OCI-LY3 (cell line): Measurements from ENCODE around the gene TDP1.

Source experiments
- H2AFZ ChIP-seq: fragments of 200-600, 300-600 bp; shearing (Covaris generic); 2 replicates; pipeline ENCODE4 v1.6.0; 2014; ENCODE audit warnings: antibody characterized with exemption, low read depth, low read length
- H3K27ac ChIP-seq: fragments of 200-600, 300-600 bp; sonication (generic); 2 replicates; pipeline ENCODE4 v1.5.1; 2014; ENCODE audit warnings: mild to moderate bottlenecking, low read length, moderate library complexity, mixed read lengths
- H3K27me3 ChIP-seq: fragments of 200-600, 300-600 bp; sonication (generic); 2 replicates; pipeline ENCODE4 v1.6.1; 2014; ENCODE audit warnings: low read depth, low read length, mixed read lengths
- H3K36me3 ChIP-seq: fragments of 200-600, 300-600 bp; sonication (generic); replicated peaks from 2 replicates; pipeline ENCODE3; 2014; ENCODE audit warnings: low read depth, low read length, mixed read lengths
- H3K4me1 ChIP-seq: fragments of 300-600, 200-600 bp; sonication (generic); 2 replicates; pipeline ENCODE4 v1.6.1; 2014; ENCODE audit warnings: low read length, mixed read lengths
- H3K4me2 ChIP-seq: fragments of 200-600, 300-600 bp; sonication (generic); 2 replicates; pipeline ENCODE4 v1.6.1; 2014; ENCODE audit warnings: low read length, mixed read lengths
- H3K4me3 ChIP-seq: fragments of 300-600, 200-600 bp; sonication (generic); 2 replicates; pipeline ENCODE4 v1.5.1; 2014; ENCODE audit warnings: antibody characterized with exemption, mild to moderate bottlenecking, low read length, moderate library complexity
- H3K79me2 ChIP-seq: fragments of 300-600, 200-600 bp; shearing (Covaris generic); 2 replicates; pipeline ENCODE4 v1.6.1; 2014; ENCODE audit warnings: mild to moderate bottlenecking, low read length, mixed read lengths
- H3K9ac ChIP-seq: fragments of 300-600, 200-600 bp; shearing (Covaris generic); 2 replicates; pipeline ENCODE4 v1.6.0; 2014; ENCODE audit warnings: mild to moderate bottlenecking, low read length, moderate library complexity
- H3K9me3 ChIP-seq: fragments of 200-600, 300-600 bp; shearing (Covaris generic); 2 replicates; pipeline ENCODE4 v1.6.1; 2014; ENCODE audit warnings: low read length, mixed read lengths; ENCODE audit not compliant: insufficient read depth
- H4K20me1 ChIP-seq: fragments of 200-600, 300-600 bp; sonication (generic); 2 replicates; pipeline ENCODE4 v1.6.1; 2016; ENCODE audit warnings: low read length, mixed read lengths; ENCODE audit not compliant: insufficient read depth
- CTCF ChIP-seq: fragments of 200-600, 300-600 bp; sonication (generic); IDR thresholded peaks from 2 replicates; pipeline ENCODE4 v1.5.1; 2014; ENCODE audit warnings: antibody characterized with exemption, low read length, low read depth
- EZH2phosphoT487 ChIP-seq: fragments of 200-600 bp; shearing (Covaris generic); IDR thresholded peaks from 2 replicates; pipeline ENCODE4 v1.6.1; 2018; ENCODE audit warnings: antibody characterized with exemption, mixed run types, low read depth

Gene TDP1

GRCh38 chr14:89963288-89963978 is 7.7 kb downstream of the TDP1 start:
- no peak overlapping the region for H3K4me3 ChIP-seq
- no peaks in the 10 kb centered on the region for H3K27me3 ChIP-seq
- peaks cover 70% of the 10 kb centered on the region for H3K79me2 ChIP-seq
- peaks cover 15% of the 10 kb centered on the region; the same call in 1 of the 2 replicates for H4K20me1 ChIP-seq
- H3K36me3 ChIP-seq = peaks cover 80% of the 10 kb centered on the region
- no peak overlapping the region for H3K4me2 ChIP-seq
- H2AFZ ChIP-seq = no peak overlapping the region
- no peaks in the 10 kb centered on the region for H3K9me3 ChIP-seq
- no peak overlapping the region for H3K27ac ChIP-seq
- H3K9ac ChIP-seq = no peak overlapping the region
- H3K4me1 ChIP-seq = no peaks in the 10 kb centered on the region
- TF ChIP-seq EZH2phosphoT487 = no peak
- no peak for TF ChIP-seq CTCF

GRCh38 chr14:89965839-89966238 is 10.1 kb downstream of the TDP1 start:
- Histone ChIP-seq H3K27me3 (no peaks in the 10 kb centered on the region), H3K79me2 (peaks cover 46% of the 10 kb centered on the region), H3K4me2 (no peak overlapping the region), H3K9me3 (no peaks in the 10 kb centered on the region), H2AFZ (no peak overlapping the region), H3K4me1 (no peaks in the 10 kb centered on the region), H4K20me1 (peaks cover 9% of the 10 kb centered on the region; the same call in 1 of the 2 replicates), H3K36me3 (peaks cover 76% of the 10 kb centered on the region), H3K27ac (no peak overlapping the region), H3K4me3 (no peak overlapping the region), H3K9ac (no peak overlapping the region)
- TF ChIP-seq CTCF (no peak), EZH2phosphoT487 (no peak)

GRCh38 chr14:89973234-89973823 is 17.6 kb downstream of the TDP1 start:
- Histone ChIP-seq H3K4me1 (no peaks in the 10 kb centered on the region), H3K36me3 (peaks cover 60% of the 10 kb centered on the region), H3K9me3 (no peaks in the 10 kb centered on the region), H4K20me1 (no peaks in the 10 kb centered on the region), H3K27me3 (no peaks in the 10 kb centered on the region), H3K9ac (no peak overlapping the region), H2AFZ (no peak overlapping the region), H3K4me3 (no peak overlapping the region), H3K79me2 (no peaks in the 10 kb centered on the region), H3K4me2 (no peak overlapping the region), H3K27ac (no peak overlapping the region)
- TF ChIP-seq EZH2phosphoT487 (no peak), CTCF (peak; percentile 79)

DNA sequence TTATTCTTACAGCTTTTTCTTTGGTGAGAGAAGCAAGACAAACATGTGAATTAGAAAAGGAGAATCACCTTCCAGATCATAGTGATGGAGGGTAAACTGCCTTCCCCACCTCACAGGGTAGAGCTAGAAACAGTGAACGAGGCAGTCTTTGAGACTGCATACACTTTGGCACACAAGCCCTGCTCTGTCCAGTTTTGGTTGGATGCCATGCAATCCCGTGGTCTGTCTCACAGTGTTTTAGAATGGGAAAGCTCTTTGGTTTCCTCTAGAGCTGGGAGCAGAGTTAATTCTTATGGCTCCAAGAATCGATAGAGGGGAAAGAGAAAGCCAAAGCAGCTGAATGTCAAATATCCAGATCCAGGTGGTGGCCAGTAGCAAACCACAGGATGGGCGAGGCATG is 21.9 kb downstream of the TDP1 start:
- TF ChIP-seq EZH2phosphoT487 (no peak), CTCF (no peak)
- H3K79me2 ChIP-seq = no peaks in the 10 kb centered on the region
- H3K4me2 ChIP-seq = no peak overlapping the region
- H3K9me3 ChIP-seq = no peaks in the 10 kb centered on the region
- H3K27ac ChIP-seq = no peak overlapping the region
- H3K4me1 ChIP-seq = no peaks in the 10 kb centered on the region
- H3K36me3 ChIP-seq = peaks cover 62% of the 10 kb centered on the region
- no peaks in the 10 kb centered on the region for H3K27me3 ChIP-seq
- no peak overlapping the region for H2AFZ ChIP-seq
- no peak overlapping the region for H3K4me3 ChIP-seq
- no peaks in the 10 kb centered on the region for H4K20me1 ChIP-seq
- no peak overlapping the region for H3K9ac ChIP-seq
